Measurements from ENCODE around the gene GPR55.

DNA sequence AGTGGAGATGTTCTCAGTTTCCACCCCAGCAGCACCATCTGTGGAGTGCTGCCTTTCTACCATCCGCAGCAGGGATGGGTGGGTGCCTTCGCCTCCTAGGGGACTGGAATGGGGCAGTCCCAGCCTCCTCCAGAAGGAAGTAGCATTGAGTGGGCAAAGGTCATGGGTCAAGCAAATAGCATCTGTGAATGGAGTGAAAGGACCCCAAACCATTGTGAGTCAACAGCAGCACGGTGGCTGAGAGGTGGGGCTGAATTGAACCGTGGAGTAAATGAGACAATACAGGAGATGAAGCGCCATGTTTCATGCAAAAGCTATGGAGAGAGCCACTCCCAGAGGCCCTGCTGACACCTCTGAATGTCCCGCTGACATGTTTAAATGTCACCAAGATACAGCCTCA is 9.7 kb downstream of the GPR55 start:
- no peak for TF ChIP-seq POLR2A (IDR thresholded peaks at IDR 0.05)
- TF ChIP-seq, protein P1, sequence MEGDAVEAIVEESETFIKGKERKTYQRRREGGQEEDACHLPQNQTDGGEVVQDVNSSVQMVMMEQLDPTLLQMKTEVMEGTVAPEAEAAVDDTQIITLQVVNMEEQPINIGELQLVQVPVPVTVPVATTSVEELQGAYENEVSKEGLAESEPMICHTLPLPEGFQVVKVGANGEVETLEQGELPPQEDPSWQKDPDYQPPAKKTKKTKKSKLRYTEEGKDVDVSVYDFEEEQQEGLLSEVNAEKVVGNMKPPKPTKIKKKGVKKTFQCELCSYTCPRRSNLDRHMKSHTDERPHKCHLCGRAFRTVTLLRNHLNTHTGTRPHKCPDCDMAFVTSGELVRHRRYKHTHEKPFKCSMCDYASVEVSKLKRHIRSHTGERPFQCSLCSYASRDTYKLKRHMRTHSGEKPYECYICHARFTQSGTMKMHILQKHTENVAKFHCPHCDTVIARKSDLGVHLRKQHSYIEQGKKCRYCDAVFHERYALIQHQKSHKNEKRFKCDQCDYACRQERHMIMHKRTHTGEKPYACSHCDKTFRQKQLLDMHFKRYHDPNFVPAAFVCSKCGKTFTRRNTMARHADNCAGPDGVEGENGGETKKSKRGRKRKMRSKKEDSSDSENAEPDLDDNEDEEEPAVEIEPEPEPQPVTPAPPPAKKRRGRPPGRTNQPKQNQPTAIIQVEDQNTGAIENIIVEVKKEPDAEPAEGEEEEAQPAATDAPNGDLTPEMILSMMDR (IDR thresholded peaks at IDR 0.05): no peak
